Effector CD8-positive, alpha-beta T cell (primary cell): ENCODE results near the gene UBE3C.

Experiments used
- DNase-seq: peaks from one replicate; lab custom pipeline; 2025; lab: John Stamatoyannopoulos, UW

Gene UBE3C

DNA sequence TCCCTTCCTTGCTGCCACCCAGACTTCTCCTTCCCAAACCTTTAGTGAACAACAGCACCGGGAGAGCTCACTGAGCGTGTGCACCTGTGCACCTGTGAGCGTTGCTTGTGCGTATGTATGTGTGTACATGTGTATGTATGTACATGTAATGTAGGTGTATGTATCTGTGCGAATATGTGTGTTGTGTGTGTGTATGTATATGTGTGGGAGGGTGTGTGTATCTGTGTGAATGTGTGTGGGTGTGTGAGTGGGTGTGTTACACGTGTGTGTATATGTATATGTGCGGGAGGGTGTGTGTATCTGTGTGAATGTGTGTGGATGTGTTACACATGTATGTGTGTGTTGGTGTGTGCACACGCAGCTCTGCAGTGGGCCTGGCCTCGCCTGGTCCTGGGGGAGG lies 153.5 kb downstream of the UBE3C start:
- no peak for DNase-seq

DNA sequence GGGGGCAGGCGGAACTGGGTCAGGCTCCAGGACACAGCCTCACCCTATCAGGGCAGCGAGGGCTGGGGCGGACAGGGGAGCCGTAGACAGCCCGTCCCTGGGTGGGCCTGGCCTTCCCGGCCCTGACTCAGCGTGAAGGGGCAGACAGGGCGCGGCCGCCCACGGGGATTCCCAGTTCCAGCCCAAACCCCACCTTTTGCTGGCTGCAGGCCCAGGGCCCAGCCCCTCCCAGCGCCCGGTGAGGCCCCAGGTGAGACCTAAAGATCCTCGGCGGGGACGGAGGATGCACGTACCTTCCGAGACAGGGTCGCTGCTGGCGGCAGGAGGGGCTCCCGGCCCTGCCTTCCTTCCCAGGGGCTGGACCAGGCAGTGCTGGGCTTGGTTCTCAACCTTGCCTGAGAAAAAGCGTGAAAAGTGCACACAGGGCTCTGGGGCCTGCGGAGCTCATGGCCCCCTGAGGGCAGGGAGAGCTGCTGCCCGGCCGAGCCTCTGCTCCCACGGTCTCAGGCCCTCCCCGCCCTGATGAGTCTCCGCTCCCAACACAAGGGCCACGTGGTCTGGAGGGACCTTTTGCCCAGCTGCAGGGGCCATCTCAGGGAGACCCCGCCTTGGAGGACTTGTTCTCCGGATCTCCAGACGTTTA lies 154.2 kb downstream of the UBE3C start:
- DNase-seq = no peak

DNA sequence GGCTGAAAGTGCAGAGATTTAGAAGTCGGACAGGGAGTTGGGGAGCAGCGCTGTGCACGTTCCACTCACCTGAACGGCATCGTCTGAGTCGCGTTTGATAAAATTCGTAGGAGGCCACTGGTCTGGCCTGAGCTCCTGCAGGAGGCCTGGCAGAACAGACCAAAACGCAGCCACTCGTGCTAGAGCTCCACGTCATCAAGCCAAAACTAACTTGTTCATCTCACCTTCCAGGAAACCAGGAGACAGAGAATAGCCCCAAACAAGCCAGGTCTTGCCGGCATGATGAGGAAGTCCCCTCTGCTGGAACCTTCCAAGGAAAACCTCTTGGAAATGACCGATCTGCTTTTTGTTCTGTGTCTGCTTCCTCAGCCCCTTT lies 154.7 kb downstream of the UBE3C start:
- no peak for DNase-seq

DNA sequence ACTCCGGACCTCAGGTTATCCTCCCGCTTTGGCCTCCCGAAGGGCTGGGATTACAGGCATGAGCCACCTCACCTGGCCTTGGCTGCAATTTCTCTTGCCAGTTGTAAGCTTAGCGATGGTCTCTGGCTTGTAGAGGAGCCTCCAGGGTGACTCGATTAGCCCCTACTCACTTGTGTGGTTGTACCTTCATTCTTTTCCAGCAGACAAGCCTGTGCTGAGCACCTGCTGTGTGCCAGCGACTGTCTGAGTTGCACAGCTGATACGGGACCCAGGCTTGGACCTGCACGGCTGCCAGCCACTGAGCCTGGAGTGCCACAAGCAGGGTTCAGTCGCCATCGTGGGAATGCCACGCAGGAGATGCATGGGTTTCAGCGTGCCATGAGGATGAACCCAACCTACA lies 156.0 kb downstream of the UBE3C start:
- no peak for DNase-seq

DNA sequence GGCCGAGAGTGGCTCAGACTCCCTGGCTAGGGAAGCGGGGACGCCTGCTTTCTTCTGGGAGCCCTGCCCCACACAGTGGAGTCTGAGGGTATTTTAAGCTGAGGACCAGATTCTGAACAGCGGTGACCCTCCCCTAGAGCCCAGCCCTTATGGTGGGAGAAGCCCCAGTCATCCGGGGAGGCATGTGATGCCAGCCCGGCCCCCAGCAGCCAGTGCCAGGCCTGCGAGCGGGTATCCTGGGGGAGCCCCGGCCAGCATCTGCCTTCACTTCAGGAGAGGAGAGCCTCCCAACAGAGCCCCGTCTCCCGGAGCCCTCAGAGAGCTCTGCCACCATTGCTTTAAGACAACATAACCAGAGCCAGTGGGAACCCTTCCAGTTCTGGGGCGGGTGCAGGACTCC lies 156.6 kb downstream of the UBE3C start:
- DNase-seq = no peak

DNA sequence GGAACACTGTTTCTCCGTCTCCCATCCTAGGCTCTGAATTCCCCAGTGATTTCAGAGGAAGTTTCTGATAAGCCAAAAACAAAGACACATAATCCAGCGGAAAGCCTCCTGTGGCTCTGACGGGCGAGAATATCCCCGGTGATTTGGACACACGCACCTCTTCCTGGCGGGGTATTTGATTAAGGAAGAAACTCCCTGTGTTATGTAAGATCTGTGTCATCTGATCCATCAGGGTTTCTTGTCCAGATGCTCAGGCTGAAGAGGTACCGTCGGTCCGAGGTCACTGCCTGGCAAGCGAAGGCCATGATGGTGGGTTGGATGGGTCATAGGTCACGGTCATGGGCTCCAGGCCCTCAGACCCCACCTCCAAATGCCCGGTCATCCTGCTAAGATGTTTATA lies 158.5 kb downstream of the UBE3C start:
- no peak for DNase-seq

DNA sequence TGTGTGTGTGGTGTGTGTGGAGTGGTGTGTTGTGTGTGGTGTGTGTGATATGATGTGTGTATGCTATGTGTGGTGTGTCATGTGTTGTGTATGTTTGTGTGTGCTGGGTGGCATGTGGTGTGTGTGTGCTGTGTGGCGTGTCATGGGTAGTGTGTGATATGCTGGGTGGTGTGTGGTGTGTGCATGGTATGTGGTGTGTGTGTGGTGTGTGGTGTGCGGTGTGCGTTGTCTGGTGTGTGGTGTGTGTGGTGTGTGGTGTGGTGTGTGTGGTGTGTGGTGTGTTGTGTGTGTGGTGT lies 160.5 kb downstream of the UBE3C start:
- no peak for DNase-seq

DNA sequence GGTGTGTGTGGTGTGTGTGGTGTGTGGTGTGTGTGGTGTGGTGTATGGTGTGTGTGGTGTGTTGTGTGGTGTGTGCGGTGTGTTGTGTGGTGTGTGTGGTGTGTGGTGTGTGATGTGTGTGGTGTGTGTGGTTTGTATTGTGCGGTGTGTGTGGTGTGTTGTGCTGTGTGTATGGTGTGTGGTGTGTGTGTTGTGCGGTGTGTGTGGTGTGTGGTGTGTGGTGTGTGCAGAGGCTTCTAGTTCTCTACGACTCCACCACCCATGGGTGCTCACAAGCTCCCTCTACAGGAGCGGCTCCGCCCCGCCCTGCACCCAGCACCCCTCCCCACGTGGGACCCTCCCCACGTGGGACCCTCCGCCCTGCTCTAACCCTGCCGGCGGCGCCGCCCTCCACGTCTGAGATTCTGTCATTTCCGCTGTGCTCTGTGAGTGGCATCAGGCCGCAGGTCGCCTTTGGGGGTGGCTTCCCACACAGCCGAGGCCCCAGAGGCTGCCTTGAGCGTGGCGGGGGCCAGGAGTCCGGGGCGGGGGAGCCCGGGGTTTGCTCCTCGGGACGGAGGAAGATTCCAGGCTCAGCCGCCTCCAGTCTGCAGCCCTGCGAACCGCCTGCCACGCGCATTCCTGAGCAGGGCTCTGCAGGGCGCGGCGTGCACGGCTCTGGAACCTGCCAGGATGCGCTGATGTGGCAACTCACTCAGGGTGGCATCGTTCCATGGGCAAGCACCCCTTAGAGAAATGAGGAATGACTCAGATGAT lies 161.1 kb downstream of the UBE3C start:
- DNase-seq = no peak

DNA sequence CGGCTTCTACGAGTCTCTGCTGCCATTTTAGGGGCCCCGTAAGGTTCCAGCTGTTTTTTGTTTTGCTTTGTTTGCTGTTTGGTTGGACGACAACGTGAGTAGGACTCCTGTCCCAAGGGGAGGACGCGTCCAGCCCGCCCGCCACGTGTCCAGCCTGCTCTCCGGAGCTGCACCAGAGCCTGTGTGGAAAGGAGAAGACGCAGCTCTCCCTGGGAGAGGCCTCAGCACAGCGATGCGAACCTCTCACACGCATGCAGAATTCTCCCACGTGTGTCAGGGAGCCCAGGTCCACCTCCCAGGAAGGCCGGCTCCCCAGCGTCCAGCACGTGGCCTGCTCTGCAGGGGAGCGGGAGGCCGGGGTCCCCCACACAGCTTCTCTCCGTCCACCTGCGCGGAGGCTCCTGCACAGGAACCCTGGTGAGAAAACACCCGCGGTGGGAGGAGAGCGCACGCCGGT lies 161.7 kb downstream of the UBE3C start:
- no peak for DNase-seq

- no peak for DNase-seq
These were observed 162.9 kb downstream of the UBE3C start for GRCh38 chr7:157301610-157302120.

GRCh38 chr7:157306846-157307838 lies 168.4 kb downstream of the UBE3C start:
- no peak for DNase-seq

DNA sequence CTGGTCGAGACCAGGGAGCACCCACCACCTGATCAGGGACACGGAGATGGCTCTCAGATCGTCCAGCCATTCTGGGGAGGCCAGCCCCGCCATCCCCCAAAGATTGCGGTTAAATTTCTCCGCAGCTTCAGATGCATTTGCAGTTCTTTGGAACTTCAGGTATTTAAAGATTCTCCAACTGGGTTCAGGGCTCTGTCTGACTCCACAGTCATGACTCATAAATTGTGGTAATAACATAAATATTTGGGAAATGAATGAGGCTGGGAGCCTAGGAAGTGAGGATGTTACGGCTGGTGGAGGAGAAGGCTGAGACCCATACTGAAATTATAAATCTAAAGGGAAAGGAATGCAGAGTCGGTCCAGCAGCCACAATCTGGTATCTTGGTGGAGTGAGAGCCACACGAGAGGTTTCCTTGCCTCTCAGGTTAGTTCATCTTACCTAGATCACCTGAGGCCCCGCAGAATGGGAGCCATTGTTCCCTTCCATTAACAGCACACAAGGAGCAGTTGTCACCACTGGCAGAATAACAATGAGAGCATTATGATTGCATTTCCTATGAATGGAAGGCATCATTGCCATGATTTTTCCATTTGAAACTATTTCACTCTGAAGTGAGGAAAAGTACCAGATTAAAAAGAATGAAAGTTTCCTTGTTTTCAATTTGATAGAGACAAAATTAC lies 171.4 kb downstream of the UBE3C start:
- DNase-seq = no peak

GRCh38 chr7:157310676-157311185 lies 172.0 kb downstream of the UBE3C start:
- no peak for DNase-seq

DNA sequence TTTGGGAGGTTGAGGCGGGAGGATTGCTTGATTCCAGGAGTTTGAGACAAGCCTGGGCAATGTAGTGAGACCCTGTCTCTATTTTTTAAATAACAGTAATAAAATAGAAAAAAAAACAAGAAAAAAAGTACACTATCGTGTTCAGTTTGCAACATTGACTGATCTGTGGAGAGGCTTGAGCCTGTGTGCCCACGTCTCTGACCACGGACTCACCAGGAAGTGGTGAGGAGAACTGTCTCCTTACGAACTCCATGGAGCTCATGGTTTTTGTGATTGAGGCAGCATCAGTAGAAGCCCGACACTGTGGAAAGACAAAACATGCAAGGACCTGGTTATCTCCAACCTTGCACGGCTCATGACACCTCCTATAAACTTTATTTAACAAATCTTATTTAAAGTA lies 174.2 kb downstream of the UBE3C start:
- DNase-seq = no peak

GRCh38 chr7:157313645-157314044 lies 174.9 kb downstream of the UBE3C start:
- no peak for DNase-seq

- DNase-seq = no peak
These were observed 179.4 kb downstream of the UBE3C start for GRCh38 chr7:157318015-157318706.
